Trophoblast cell (in vitro differentiated cells and primary cell): Measurements from ENCODE around the gene SPAG16.

Experiments used
- DNase-seq, 2 donors: peaks; one replicate each; pipeline ENCODE4 v3.0.0-alpha.2; 2016
- H2AFZ ChIP-seq: 2 replicates; pipeline ENCODE4 v1.6.1; 2013; ENCODE audit warnings: low read length, moderate library complexity, mild to moderate bottlenecking; ENCODE audit not compliant: insufficient read depth, poor library complexity
- H2AK5ac ChIP-seq: 2 replicates; pipeline ENCODE4 v1.6.1; 2013; ENCODE audit warnings: mild to moderate bottlenecking, low read length
- H2BK120ac ChIP-seq: 2 replicates; pipeline ENCODE4 v1.6.1; 2013; ENCODE audit warnings: low read length, mild to moderate bottlenecking, moderate library complexity; ENCODE audit not compliant: insufficient read depth, poor library complexity
- H2BK12ac ChIP-seq: 2 replicates; pipeline ENCODE4 v1.6.1; 2013; ENCODE audit warnings: mild to moderate bottlenecking, low read length, moderate library complexity
- H2BK5ac ChIP-seq: 2 replicates; pipeline ENCODE4 v1.6.1; 2013; ENCODE audit warnings: low read length, low read depth, moderate library complexity, mild to moderate bottlenecking; ENCODE audit not compliant: poor library complexity
- H3K14ac ChIP-seq: 2 replicates; pipeline ENCODE4 v1.6.1; 2013; ENCODE audit warnings: mild to moderate bottlenecking, low read length
- H3K18ac ChIP-seq: 2 replicates; pipeline ENCODE4 v1.6.1; 2013; ENCODE audit warnings: mild to moderate bottlenecking, low read length
- H3K23ac ChIP-seq: 2 replicates; pipeline ENCODE4 v1.6.1; 2013; ENCODE audit warnings: low read length
- H3K27ac ChIP-seq: 2 replicates; pipeline ENCODE4 v1.5.1; 2013; ENCODE audit warnings: low read depth, mild to moderate bottlenecking, inconsistent platforms, low read length, moderate library complexity
- H3K27me3 ChIP-seq: 2 replicates; pipeline ENCODE4 v1.6.1; 2013; ENCODE audit warnings: inconsistent platforms, mild to moderate bottlenecking, low read length, moderate library complexity; ENCODE audit not compliant: insufficient read depth
- H3K36me3 ChIP-seq, 2 experiments: 1 replicate in 1 of 2; 2 replicates in 1 of 2; pipeline ENCODE4 v1.6.1; 2013; ENCODE audit warnings: low read length in 2 of 2, mild to moderate bottlenecking in 2 of 2, moderate library complexity in 1 of 2; ENCODE audit not compliant: insufficient read depth in 2 of 2, control insufficient read depth in 1 of 2
- H3K4ac ChIP-seq: 2 replicates; pipeline ENCODE4 v1.6.1; 2013; ENCODE audit warnings: low read depth, mild to moderate bottlenecking, low read length, moderate library complexity
- H3K4me1 ChIP-seq, 2 experiments: 1 replicate in 1 of 2; 2 replicates in 1 of 2; pipeline ENCODE4 v1.6.1; 2013; ENCODE audit warnings: low read length in 2 of 2, mild to moderate bottlenecking in 2 of 2, moderate library complexity in 1 of 2; ENCODE audit not compliant: insufficient read depth in 2 of 2, control insufficient read depth in 1 of 2
- H3K4me2 ChIP-seq: 2 replicates; pipeline ENCODE4 v1.6.1; 2013; ENCODE audit warnings: inconsistent platforms, mild to moderate bottlenecking, low read length, moderate library complexity
- H3K4me3 ChIP-seq: 2 replicates; pipeline ENCODE4 v1.5.1; 2013; ENCODE audit warnings: mild to moderate bottlenecking, low read depth, low read length, inconsistent platforms
- H3K79me1 ChIP-seq: one replicate; pipeline ENCODE4 v1.6.1; 2013; ENCODE audit warnings: low read length
- H3K79me2 ChIP-seq: 2 replicates; pipeline ENCODE4 v1.6.1; 2013; ENCODE audit warnings: low read length, mild to moderate bottlenecking; ENCODE audit not compliant: control insufficient read depth, insufficient read depth, poor library complexity
- H3K9ac ChIP-seq: 2 replicates; pipeline ENCODE4 v1.6.1; 2013; ENCODE audit warnings: mild to moderate bottlenecking, low read length
- H3K9me3 ChIP-seq: 2 replicates; pipeline ENCODE4 v1.6.1; 2013; ENCODE audit warnings: low read depth, mild to moderate bottlenecking, control low read depth, inconsistent platforms, low read length; ENCODE audit not compliant: insufficient read depth
- H4K12ac ChIP-seq: 2 replicates; pipeline ENCODE4 v1.6.1; 2013; ENCODE audit warnings: low read depth, mild to moderate bottlenecking, low read length, moderate library complexity
- H4K8ac ChIP-seq: 2 replicates; pipeline ENCODE4 v1.6.1; 2013; ENCODE audit warnings: low read depth, mild to moderate bottlenecking, low read length, moderate library complexity
- H4K91ac ChIP-seq: one replicate; pipeline ENCODE4 v1.6.1; 2013; ENCODE audit warnings: low read depth, mild to moderate bottlenecking, low read length, moderate library complexity
- WGBS: extraction: QIAGEN DNeasy Blood & Tissue Kit; methylation state at CpG from one replicate; pipeline ENCODE4 v1.1.7; 2013; ENCODE audit warnings: missing lambda C conversion rate; ENCODE audit not compliant: insufficient read length, insufficient coverage; ENCODE audit errors: extremely low coverage; 5-methylcytosine and 5-hydroxymethylcytosine counted together

The SPAG16 gene

DNA sequence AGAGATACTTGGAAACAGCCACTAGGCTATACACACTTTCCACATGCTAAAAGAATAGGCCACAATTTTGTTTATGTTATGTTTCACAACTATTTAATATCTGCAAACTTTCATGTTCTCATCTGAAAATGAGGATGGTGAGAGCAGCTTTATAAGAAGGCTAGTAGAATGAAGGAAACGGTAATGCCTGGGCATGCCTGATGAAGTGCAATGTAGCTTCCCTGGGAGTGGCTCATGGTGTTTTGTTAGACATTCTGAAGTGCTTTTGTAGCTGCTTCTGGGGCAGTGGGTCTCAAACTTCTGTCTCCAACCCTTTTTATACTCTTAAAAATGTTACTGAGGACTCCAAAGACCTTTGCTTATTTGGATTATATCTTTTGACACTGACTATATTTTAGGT lies 933.3 kb downstream of the SPAG16 start:
- H3K14ac ChIP-seq = no peak overlapping the region
- H3K23ac ChIP-seq = no peak overlapping the region
- H2AFZ ChIP-seq = no peak overlapping the region
- no peak overlapping the region for H3K9ac ChIP-seq
- H4K8ac ChIP-seq = no peak overlapping the region
- H4K91ac ChIP-seq = no peak overlapping the region
- H3K36me3 ChIP-seq = peaks cover 0 to 3% of the 10 kb centered on the region in 2 experiments
- no peaks in the 10 kb centered on the region for H3K4me1 ChIP-seq
- no peaks in the 10 kb centered on the region for H3K79me2 ChIP-seq
- H2BK5ac ChIP-seq = no peak overlapping the region
- no peak overlapping the region for H3K4me2 ChIP-seq
- no peaks in the 10 kb centered on the region for H3K79me1 ChIP-seq
- WGBS = no CpG with 5 or more reads among the region's 1 CpG
- H2BK12ac ChIP-seq = no peak overlapping the region
- no peak overlapping the region for H3K18ac ChIP-seq
- no peak for DNase-seq
- H3K27ac ChIP-seq = no peak overlapping the region
- no peak overlapping the region for H2BK120ac ChIP-seq
- H4K12ac ChIP-seq = no peak overlapping the region
- no peaks in the 10 kb centered on the region for H3K27me3 ChIP-seq
- H3K9me3 ChIP-seq = no peaks in the 10 kb centered on the region
- H2AK5ac ChIP-seq = no peak overlapping the region
- H3K4me3 ChIP-seq = no peak overlapping the region
- no peak overlapping the region for H3K4ac ChIP-seq

DNA sequence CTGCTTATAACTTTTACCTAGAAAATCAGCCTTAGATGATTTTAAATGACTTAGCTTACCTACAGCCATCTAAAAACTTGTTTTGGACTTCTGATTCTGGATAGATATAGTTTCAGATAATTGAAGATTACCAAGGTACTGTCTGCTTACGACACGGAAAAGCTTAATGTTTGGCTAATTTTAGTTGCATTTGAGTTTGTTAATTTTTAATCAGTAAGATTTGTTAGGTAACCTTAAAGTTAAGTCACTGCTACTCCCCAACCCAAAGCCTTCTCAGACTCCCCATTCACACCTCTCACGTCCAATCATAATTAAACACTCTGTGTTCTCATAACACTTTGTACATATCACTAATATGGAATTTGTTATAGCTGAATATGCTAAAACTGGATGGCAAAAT lies 936.0 kb downstream of the SPAG16 start:
- Histone ChIP-seq H3K4me3 (no peak overlapping the region), H3K79me2 (no peaks in the 10 kb centered on the region), H3K36me3 (peaks cover 0 to 3% of the 10 kb centered on the region in 2 experiments), H3K27me3 (no peaks in the 10 kb centered on the region), H4K8ac (no peak overlapping the region), H4K91ac (no peak overlapping the region), H3K4me1 (no peaks in the 10 kb centered on the region), H3K4ac (no peak overlapping the region), H3K27ac (no peak overlapping the region), H2BK120ac (no peak overlapping the region), H4K12ac (no peak overlapping the region), H3K4me2 (no peak overlapping the region), H3K23ac (no peak overlapping the region), H3K79me1 (no peaks in the 10 kb centered on the region), H3K9ac (no peak overlapping the region), H3K9me3 (no peaks in the 10 kb centered on the region), H2AK5ac (no peak overlapping the region), H2BK5ac (no peak overlapping the region), H2BK12ac (no peak overlapping the region), H3K14ac (no peak overlapping the region), H2AFZ (no peak overlapping the region), H3K18ac (no peak overlapping the region)
- DNase-seq = no peak
- no CpG with 5 or more reads among the region's 3 CpGs for WGBS

DNA sequence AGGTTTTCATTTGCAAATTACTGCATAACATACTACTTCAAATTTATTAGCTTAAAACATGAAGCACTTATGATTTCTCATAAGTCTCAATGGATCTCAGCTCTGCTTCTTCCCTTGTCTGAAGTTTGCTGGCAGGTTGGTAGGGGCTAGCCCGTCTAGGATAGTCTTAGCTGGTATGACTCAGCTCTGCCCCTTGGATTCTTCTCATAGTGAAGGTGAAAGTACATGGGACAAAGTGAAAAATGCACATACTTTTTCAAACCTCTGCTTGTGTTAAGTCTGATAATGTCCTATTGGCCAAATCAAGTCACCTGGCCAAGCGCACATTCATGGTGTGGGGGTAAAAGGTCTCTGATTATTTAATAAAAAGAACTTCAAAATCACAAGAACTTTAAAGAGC lies 941.8 kb downstream of the SPAG16 start:
- no peak overlapping the region for H3K4ac ChIP-seq
- no CpG with 5 or more reads among the region's 2 CpGs for WGBS
- no peak overlapping the region for H2BK12ac ChIP-seq
- no peaks in the 10 kb centered on the region for H3K4me1 ChIP-seq
- H3K4me3 ChIP-seq = no peak overlapping the region
- H2AFZ ChIP-seq = no peak overlapping the region
- H4K8ac ChIP-seq = no peak overlapping the region
- no peaks in the 10 kb centered on the region for H3K79me2 ChIP-seq
- H3K9me3 ChIP-seq = no peaks in the 10 kb centered on the region
- H3K9ac ChIP-seq = no peak overlapping the region
- H3K14ac ChIP-seq = no peak overlapping the region
- H2AK5ac ChIP-seq = no peak overlapping the region
- H3K4me2 ChIP-seq = no peak overlapping the region
- H3K27me3 ChIP-seq = no peaks in the 10 kb centered on the region
- no peak overlapping the region for H3K23ac ChIP-seq
- no peak overlapping the region for H2BK5ac ChIP-seq
- H3K79me1 ChIP-seq = no peaks in the 10 kb centered on the region
- H3K18ac ChIP-seq = no peak overlapping the region
- H3K36me3 ChIP-seq = no peaks in the 10 kb centered on the region
- H3K27ac ChIP-seq = no peak overlapping the region
- H4K91ac ChIP-seq = no peak overlapping the region
- DNase-seq = no peak
- H4K12ac ChIP-seq = no peak overlapping the region
- H2BK120ac ChIP-seq = no peak overlapping the region

DNA sequence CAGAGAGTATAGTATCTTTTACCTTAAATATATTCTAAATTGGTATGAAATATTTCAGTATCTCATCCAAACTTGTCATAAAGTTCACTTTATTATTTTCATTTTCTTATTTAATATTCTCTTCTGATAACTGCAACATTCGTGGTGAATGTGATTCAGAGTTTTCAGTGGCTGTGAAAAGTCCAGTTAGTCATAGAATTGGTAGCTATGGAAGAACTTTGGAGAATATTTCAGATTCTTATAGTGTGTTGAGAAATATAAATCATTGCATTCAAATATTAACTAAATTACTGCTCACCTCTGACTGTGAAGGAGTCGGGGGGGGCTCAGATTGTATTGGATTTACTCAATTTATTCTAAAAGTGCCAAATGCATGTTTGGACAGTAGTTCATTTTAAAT lies 948.0 kb downstream of the SPAG16 start:
- H2BK5ac ChIP-seq = no peak overlapping the region
- H3K79me1 ChIP-seq = no peaks in the 10 kb centered on the region
- H3K4ac ChIP-seq = no peak overlapping the region
- no CpG with 5 or more reads among the region's 2 CpGs for WGBS
- DNase-seq = peak in 1 of 2 donors; percentile 1
- H3K18ac ChIP-seq = no peak overlapping the region
- H2BK12ac ChIP-seq = no peak overlapping the region
- no peak overlapping the region for H2AFZ ChIP-seq
- no peak overlapping the region for H3K23ac ChIP-seq
- no peaks in the 10 kb centered on the region for H3K36me3 ChIP-seq
- H2AK5ac ChIP-seq = no peak overlapping the region
- H2BK120ac ChIP-seq = no peak overlapping the region
- no peaks in the 10 kb centered on the region for H3K79me2 ChIP-seq
- H3K9me3 ChIP-seq = no peaks in the 10 kb centered on the region
- no peak overlapping the region for H3K9ac ChIP-seq
- no peak overlapping the region for H4K8ac ChIP-seq
- H4K91ac ChIP-seq = no peak overlapping the region
- no peak overlapping the region for H3K27ac ChIP-seq
- H3K4me3 ChIP-seq = no peak overlapping the region
- H4K12ac ChIP-seq = no peak overlapping the region
- H3K4me2 ChIP-seq = no peak overlapping the region
- H3K14ac ChIP-seq = no peak overlapping the region
- H3K27me3 ChIP-seq = no peaks in the 10 kb centered on the region
- no peaks in the 10 kb centered on the region for H3K4me1 ChIP-seq
